Thoracic aorta (tissue), 2 donors: Measurements from ENCODE around the gene LRPAP1. TPM values are rescaled to one million over a fixed set of nuclear protein-coding genes. Genes with fewer than 3 reads are reported as not detected.
A peak's percentile ranks its signal among the peaks of the same experiment; 100 is the strongest.
"Not testable (repeated sequence)": the region's sequence is repeated elsewhere in the genome, so short reads cannot be mapped to it uniquely, and the experiment has no call there.

ENCODE experiments used
- ATAC-seq: fragments of 150-250 bp; one replicate; pipeline ENCODE4 v1.8.0; 2017; ENCODE audit warnings: low read depth; ENCODE audit not compliant: insufficient number of reproducible peaks, low FRiP score
- DNase-seq: peaks from one replicate; pipeline ENCODE4 v3.0.0-alpha.2; 2020; ENCODE audit warnings: low spot score
- H3K27ac ChIP-seq, 2 donors: fragments of 200-600 bp; sonication (generic); 1 replicate in 1 of 2; 2 replicates in 1 of 2; pipeline ENCODE4 v1.5.1; 2016; ENCODE audit warnings: mild to moderate bottlenecking in 2 of 2, moderate library complexity in 2 of 2
- H3K27me3 ChIP-seq: fragments of 200-600 bp; sonication (generic); replicated peaks from 2 replicates; pipeline ENCODE4 v1.6.0; 2016; ENCODE audit warnings: mild to moderate bottlenecking; ENCODE audit not compliant: insufficient read depth
- H3K36me3 ChIP-seq: fragments of 200-600 bp; sonication (generic); one replicate; pipeline ENCODE4 v1.5.1; 2016
- H3K4me1 ChIP-seq, 2 donors: fragments of 200-600 bp; sonication (generic); 1 replicate in 1 of 2; 2 replicates in 1 of 2; pipeline versions ENCODE4 v1.5.1 to v1.6.0; 2016; ENCODE audit warnings: low read depth in 2 of 2, mild to moderate bottlenecking in 1 of 2; ENCODE audit not compliant: control insufficient read depth in 1 of 2
- H3K4me3 ChIP-seq: fragments of 200-600 bp; sonication (generic); 2 replicates; pipeline ENCODE4 v1.5.1; 2016; ENCODE audit warnings: mild to moderate bottlenecking
- H3K9me3 ChIP-seq: fragments of 200-600 bp; sonication (generic); 2 replicates; pipeline ENCODE4 v1.5.1; 2016
- CTCF ChIP-seq: fragments of 200-600 bp; sonication (generic); IDR thresholded peaks from one replicate; pipeline ENCODE4 v1.5.1; 2019; ENCODE audit warnings: antibody characterized with exemption
- total RNA-seq, 2 donors: library from RNA; depleted of rRNA; stranded (reverse); fragments of >200 nt; gene quantifications; one replicate each; pipeline versions ENCODE4 v1.1.0 to v1.2.3, GENCODE V29; 2016

LRPAP1 gene
- total RNA-seq, 2 donors from 2014 or later: 155 to 263 TPM

DNA sequence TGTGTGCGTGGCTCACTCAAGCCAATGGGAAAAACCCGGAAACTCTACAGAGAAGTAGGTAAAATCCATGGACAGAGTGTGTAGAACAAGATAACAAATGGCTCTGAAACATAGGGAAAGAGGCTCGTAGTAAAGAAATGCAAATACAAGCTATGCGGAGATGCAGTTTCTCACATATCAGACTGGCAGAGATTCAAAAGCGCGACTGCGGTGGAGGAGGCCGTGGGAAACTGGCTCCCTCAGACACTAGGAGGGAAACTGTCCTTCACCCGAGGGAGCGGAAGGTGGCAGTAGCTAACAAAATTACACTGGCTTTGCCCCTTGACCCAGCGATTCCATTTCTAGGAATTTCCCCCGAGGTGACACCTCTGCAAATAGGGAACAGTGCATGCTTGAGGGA, 34.1 kb upstream of the LRPAP1 start:
- H3K4me1 ChIP-seq, H3K27ac ChIP-seq, H3K9me3 ChIP-seq, H3K27me3 ChIP-seq, DNase-seq, ATAC-seq, H3K4me3 ChIP-seq, H3K36me3 ChIP-seq: not testable (repeated sequence)
- TF ChIP-seq CTCF: peak; percentile 18

DNA sequence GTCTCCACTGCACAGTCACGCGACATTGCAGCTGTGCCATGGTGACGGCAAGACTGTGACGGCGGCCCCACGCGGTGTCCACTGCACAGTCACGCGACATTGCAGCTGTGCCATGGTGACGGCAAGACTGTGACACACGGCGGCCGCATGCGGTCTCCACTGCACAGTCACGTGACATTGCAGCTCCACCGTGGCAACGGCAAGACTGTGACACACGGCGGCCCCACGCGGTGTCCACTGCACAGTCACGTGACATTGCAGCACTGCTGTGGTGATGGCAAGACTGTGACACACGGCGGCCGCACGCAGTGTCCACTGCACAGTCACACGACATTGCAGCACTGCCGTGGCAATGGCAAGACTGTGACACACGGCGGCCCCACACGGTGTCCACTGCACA, 32.7 kb upstream of the LRPAP1 start:
- not testable (repeated sequence) for H3K4me1 ChIP-seq, H3K4me3 ChIP-seq, ATAC-seq, DNase-seq, H3K9me3 ChIP-seq, H3K27ac ChIP-seq, H3K36me3 ChIP-seq, H3K27me3 ChIP-seq

DNA sequence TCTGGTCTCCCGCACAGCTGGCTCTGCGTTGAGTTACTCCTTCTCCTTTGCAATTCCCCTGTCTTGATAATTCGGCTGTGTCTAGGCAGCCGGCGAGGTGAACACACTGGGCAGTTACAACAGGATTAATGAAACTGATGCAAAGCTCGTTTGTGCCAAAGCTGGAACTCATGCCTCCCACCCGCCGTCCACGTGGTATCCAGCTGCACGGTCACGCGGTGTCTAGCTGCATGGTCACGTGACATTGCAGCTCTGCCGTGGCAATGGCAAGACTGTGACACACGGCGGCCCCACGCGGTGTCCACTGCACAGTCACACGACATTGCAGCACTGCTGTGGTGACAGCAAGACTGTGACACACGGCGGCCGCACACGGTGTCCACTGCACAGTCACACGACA, 31.2 kb upstream of the LRPAP1 start:
- no peak for TF ChIP-seq CTCF
- no peak overlapping the region for H3K27ac ChIP-seq
- no peaks in the 10 kb centered on the region for H3K27me3 ChIP-seq
- H3K36me3 ChIP-seq: no peaks in the 10 kb centered on the region
- H3K4me1 ChIP-seq: no peaks in the 10 kb centered on the region
- no peak for DNase-seq
- H3K4me3 ChIP-seq: no peak overlapping the region
- H3K9me3 ChIP-seq: no peaks in the 10 kb centered on the region
- ATAC-seq: no peak

DNA sequence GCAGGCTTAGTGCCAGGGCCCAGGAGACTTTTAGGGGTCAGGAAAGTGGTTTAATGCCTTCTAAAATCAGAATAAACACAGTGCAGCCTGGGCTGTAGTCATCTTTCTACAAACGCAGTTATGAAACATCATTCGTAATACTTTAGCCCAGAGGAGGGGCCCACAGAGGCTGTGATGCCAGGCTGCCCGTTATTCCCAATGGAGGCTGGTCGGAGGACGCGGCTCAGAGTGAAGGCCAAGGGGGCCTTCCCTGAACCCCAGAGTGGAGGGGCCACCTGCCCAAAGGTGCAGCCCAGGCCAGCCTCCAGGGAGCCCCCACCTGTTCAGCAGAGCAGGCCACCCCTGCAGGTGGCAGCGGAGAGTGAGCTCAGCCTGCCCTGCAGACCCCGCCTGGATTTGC, 29.9 kb upstream of the LRPAP1 start:
- H3K4me1 ChIP-seq, H3K27me3 ChIP-seq, H3K36me3 ChIP-seq, ATAC-seq, H3K4me3 ChIP-seq, H3K9me3 ChIP-seq, H3K27ac ChIP-seq, DNase-seq: not testable (repeated sequence)

DNA sequence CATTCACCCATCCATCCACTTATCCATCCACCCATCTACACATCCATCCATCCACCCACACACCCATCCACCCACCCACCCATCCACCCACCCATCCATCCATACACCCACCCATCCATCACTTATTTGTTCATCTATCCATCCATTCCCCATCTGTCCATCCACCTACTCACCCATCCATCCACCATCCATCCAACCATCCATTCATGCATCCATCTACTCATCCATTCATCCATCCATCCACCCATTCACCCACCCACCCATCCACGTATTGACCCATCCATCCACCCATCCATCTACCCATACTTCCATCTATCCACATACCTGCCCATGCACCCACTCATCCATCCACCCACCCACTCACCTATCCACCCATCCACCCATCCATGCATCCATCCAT, 28.2 kb upstream of the LRPAP1 start:
- not testable (repeated sequence) for ATAC-seq, H3K4me1 ChIP-seq, DNase-seq, H3K4me3 ChIP-seq, H3K27ac ChIP-seq, H3K36me3 ChIP-seq, H3K9me3 ChIP-seq, H3K27me3 ChIP-seq

GRCh38 chr4:3559381-3560290, 27.4 kb upstream of the LRPAP1 start:
- not testable (repeated sequence) for H3K4me1 ChIP-seq

GRCh38 chr4:3558514-3558836, 26.3 kb upstream of the LRPAP1 start:
- not testable (repeated sequence) for DNase-seq, H3K4me3 ChIP-seq, H3K4me1 ChIP-seq, H3K27me3 ChIP-seq, H3K9me3 ChIP-seq, H3K27ac ChIP-seq, H3K36me3 ChIP-seq, ATAC-seq

More at GRCh38 chr4:3559381-3560290, 27.4 kb upstream of the LRPAP1 start:
- not testable (repeated sequence) for DNase-seq, H3K36me3 ChIP-seq, H3K27ac ChIP-seq, H3K27me3 ChIP-seq, H3K4me3 ChIP-seq, H3K9me3 ChIP-seq, ATAC-seq

- not testable (repeated sequence) for DNase-seq, H3K27me3 ChIP-seq, H3K4me3 ChIP-seq, ATAC-seq, H3K27ac ChIP-seq, H3K4me1 ChIP-seq, H3K9me3 ChIP-seq, H3K36me3 ChIP-seq
These were observed 25.7 kb upstream of the LRPAP1 start for GRCh38 chr4:3557676-3558513.

DNA sequence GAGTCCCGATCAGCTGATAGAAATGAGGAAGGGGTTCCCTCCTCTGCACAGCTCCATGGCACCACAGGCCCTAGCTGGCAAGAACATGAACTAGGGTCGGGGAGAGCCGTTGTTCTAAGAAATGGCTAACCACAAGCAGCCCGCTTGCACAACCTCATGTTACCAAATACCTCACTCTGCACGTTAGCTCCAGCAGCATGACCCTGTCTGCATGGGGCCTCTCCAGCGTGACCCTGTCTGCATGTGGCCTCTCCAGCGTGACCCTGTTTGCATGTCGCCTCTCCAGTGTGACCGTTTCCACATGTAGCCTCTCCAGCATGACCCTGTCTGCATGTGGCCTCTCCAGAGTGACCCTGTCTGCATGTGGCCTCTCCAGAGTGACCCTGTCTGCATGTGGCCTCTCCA, 24.9 kb upstream of the LRPAP1 start:
- H3K27me3 ChIP-seq, H3K27ac ChIP-seq, H3K4me1 ChIP-seq, H3K4me3 ChIP-seq, DNase-seq, ATAC-seq, H3K9me3 ChIP-seq, H3K36me3 ChIP-seq: not testable (repeated sequence)

DNA sequence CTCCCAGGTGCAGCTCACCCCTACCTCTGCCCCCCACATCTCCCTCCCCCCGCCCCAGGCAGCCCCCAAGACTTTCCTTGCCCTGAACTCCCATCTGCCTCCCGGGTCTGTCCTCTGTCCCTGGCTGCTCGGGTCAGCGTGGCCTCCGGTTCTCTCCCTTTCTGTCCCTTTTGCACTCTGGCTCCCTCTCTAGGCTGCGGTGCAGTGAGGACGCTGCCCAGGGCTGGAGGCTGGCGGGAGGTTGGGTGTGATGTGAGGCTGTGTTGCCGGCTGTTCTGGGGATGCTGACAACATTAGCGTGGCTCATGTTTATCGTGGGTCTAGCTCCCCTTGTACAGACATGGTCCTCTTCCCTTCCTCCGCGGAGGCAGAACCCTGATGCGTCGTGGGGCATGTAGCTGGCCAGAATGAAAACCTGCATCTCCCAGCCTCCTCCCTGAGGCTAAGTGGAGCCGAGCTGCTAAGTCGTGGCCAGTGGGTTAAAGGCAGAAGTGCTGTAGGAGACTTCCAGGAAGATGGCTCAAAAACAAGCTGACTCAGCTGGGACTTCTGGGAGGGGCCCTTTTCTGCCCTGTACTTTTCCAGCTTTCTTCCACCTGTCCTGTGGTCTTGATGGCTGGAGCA, 24.1 kb upstream of the LRPAP1 start:
- not testable (repeated sequence) for ATAC-seq, DNase-seq

More for the DNA sequence above, 24.1 kb upstream of the LRPAP1 start:
- not testable (repeated sequence) for H3K9me3 ChIP-seq, H3K4me1 ChIP-seq, H3K27me3 ChIP-seq, H3K36me3 ChIP-seq, H3K4me3 ChIP-seq, H3K27ac ChIP-seq
